ENCODE measurements around the gene PCBD2. TPM values are rescaled to one million over a fixed set of nuclear protein-coding genes. Genes with fewer than 3 reads are reported as not detected.

The PCBD2 gene
- total and polyA plus RNA-seq, 2 of the 8 experiments (the other 6 are each of a cell fraction or from before 2014, with no cell fraction given), result 4.8 to 10.3 TPM

- CTCF ChIA-PET (ENCODE audit: partially characterized antibody), result interaction anchor here (0.6 to 1.9 kb wide), 8 partner anchors 10 to 206 kb away, joined by 3 to 6 read pairs (median 4); no protein-coding TSS in a partner anchor
These were observed 105.0 kb downstream of the PCBD2 start for GRCh38 chr5:135009736-135010501.

More at GRCh38 chr5:135009736-135010501, 105.0 kb downstream of the PCBD2 start:
- H3K27me3 ChIP-seq (replicated peaks in 1 of 4; ENCODE audit: control insufficient read depth in 3 of 4, extremely low read depth in 1 of 4, insufficient read depth in 3 of 4, low read length in 3 of 4), result no peaks in the 10 kb centered on the region
- FAIRE-seq (no peak), DNase-seq (ENCODE audit: low read depth in 1 of 2, low spot score in 2 of 2) (no peak)
- H3K4me2 ChIP-seq (ENCODE audit: insufficient read depth in 1 of 2, low read depth in 2 of 2, low read length in 2 of 2), result no peak overlapping the region
- no peak overlapping the region for H3K18ac ChIP-seq (ENCODE audit: extremely low read depth, low read length)
- H2BK20ac ChIP-seq (ENCODE audit: low read length), result no peak overlapping the region
- no peaks in the 10 kb centered on the region for H3K9me3 ChIP-seq (ENCODE audit: insufficient read depth in 2 of 2, low read depth in 1 of 2, low read length in 1 of 2)
- peaks cover 0 to 2% (median under 1%) of the 10 kb centered on the region in 4 experiments; a peak in 1 of 7 replicates for H3K4me1 ChIP-seq (replicated peaks in 1 of 4; ENCODE audit: control insufficient read depth in 3 of 4, insufficient read depth in 4 of 4, low read length in 3 of 4)
- 86% methylated on average over 11 of the region's 11 CpGs; no CpG with 5 or more reads in 1 of the 2 experiments for WGBS, 2 experiments (ENCODE audit: extremely low coverage in 1 of 2, insufficient coverage in 1 of 2, insufficient read length in 1 of 2, insufficient replicate concordance in 2 of 2, low coverage in 1 of 2, low lambda C conversion rate in 2 of 2, missing lambda C conversion rate in 1 of 2)
- H3K79me1 ChIP-seq (ENCODE audit: low read depth, low read length), result no peaks in the 10 kb centered on the region
- no peak overlapping the region for H3K4ac ChIP-seq (replicated peaks; ENCODE audit: insufficient read length, low read depth, low read length)
- no peak overlapping the region for H2BK12ac ChIP-seq (ENCODE audit: low read depth, low read length)
- POLR2A ChIA-PET (ENCODE audit: partially characterized antibody), result interaction anchor here (1.4 kb wide), 1 partner anchor 11 kb away, joined by 4 read pairs; no protein-coding TSS in a partner anchor
- no peaks in the 10 kb centered on the region for H4K20me1 ChIP-seq (replicated peaks in 1 of 2; ENCODE audit: control insufficient read depth in 1 of 2, insufficient read depth in 2 of 2, low read length in 2 of 2)
- no peak overlapping the region for H3K4me3 ChIP-seq (ENCODE audit: extremely low read depth in 1 of 4, insufficient read depth in 2 of 4, low read depth in 3 of 4, low read length in 4 of 4)
- no peak overlapping the region for H2BK5ac ChIP-seq (ENCODE audit: low read depth, low read length)
- H2BK120ac ChIP-seq (replicated peaks; ENCODE audit: low read depth, low read length), result no peak overlapping the region
- H3K56ac ChIP-seq (replicated peaks; ENCODE audit: insufficient read length, low read depth, low read length), result no peak overlapping the region
- H3K36me3 ChIP-seq (ENCODE audit: control insufficient read depth in 2 of 4, insufficient read depth in 4 of 4, low read length in 3 of 4), result no peaks in the 10 kb centered on the region
- no peak overlapping the region for H3K27ac ChIP-seq (ENCODE audit: low read depth, low read length)
- no peak overlapping the region for H2BK15ac ChIP-seq (ENCODE audit: low read length)
- H3K23ac ChIP-seq (ENCODE audit: insufficient read length), result no peak overlapping the region
- no peak overlapping the region for H4K91ac ChIP-seq (replicated peaks; ENCODE audit: insufficient read length, low read length)
- H3K23me2 ChIP-seq (ENCODE audit: low read depth, low read length), result no peaks in the 10 kb centered on the region
- no peaks in the 10 kb centered on the region for H3K79me2 ChIP-seq (ENCODE audit: control insufficient read depth in 1 of 2, insufficient read depth in 2 of 2, low read length in 2 of 2)
- no peak overlapping the region for H3K14ac ChIP-seq (ENCODE audit: insufficient read length)
- no peak overlapping the region for H3K9ac ChIP-seq (replicated peaks in 1 of 4; ENCODE audit: extremely low read depth in 1 of 4, low read depth in 3 of 4, low read length in 3 of 4)
- H2AFZ ChIP-seq (ENCODE audit: low read length), result no peak overlapping the region
- H4K8ac ChIP-seq (ENCODE audit: extremely low read depth, insufficient read depth, low read length), result no peak overlapping the region
- H2AK5ac ChIP-seq (ENCODE audit: low read depth, low read length), result no peak overlapping the region
- no peak overlapping the region for H4K5ac ChIP-seq (ENCODE audit: insufficient read length, low read depth, low read length)
- TF ChIP-seq POLR2AphosphoS5 (IDR thresholded peaks at IDR 0.05; ENCODE audit: low read depth, low read length) (no peak), MAFK (IDR thresholded peaks at IDR 0.05; ENCODE audit: low read depth, low read length) (peak; percentile 36; the same call in 1 of the 2 replicates)
